H1 (cell line): Measurements from ENCODE around the gene LRR1. TPM values are rescaled to one million over a fixed set of nuclear protein-coding genes. Genes with fewer than 3 reads are reported as not detected.

Experiments
- polyA plus RNA-seq, 7 experiments: library from polyadenylated mRNA; depleted of rRNA in 3 of 7; stranded (reverse) in 5 of 7; unstranded in 2 of 7; fragments of >200 nt in 5 of 7; fragments of 200-250 nt in 2 of 7; gene quantifications; 1 replicate in 5 of 7; 2 replicates in 1 of 7; 4 replicates in 1 of 7; pipeline versions ENCODE4 v1.2.1 to v1.2.3, GENCODE V29; 2011 to 2013; ENCODE audit warnings: missing spikeins in 2 of 7, mixed read lengths in 2 of 7
- total RNA-seq: library from RNA; stranded (reverse); fragmentation: NEBNext Ultra II Directional; extraction: Animal tissue kit (Norgen Biotek cat#: 25700); gene quantifications from 2 replicates; pipeline ENCODE4 v1.2.1, GENCODE V29; 2021
- TF ChIP-seq, protein P1 (sequence below): IDR thresholded peaks from 2 replicates; pipeline ENCODE4 v1.6.1; 2012; ENCODE audit warnings: low read length, inconsistent platforms

The LRR1 gene
- total and polyA plus RNA-seq, 2 of the 8 experiments (the other 6 are each of a cell fraction or from before 2014, with no cell fraction given), result 30.7 to 37.5 TPM

DNA sequence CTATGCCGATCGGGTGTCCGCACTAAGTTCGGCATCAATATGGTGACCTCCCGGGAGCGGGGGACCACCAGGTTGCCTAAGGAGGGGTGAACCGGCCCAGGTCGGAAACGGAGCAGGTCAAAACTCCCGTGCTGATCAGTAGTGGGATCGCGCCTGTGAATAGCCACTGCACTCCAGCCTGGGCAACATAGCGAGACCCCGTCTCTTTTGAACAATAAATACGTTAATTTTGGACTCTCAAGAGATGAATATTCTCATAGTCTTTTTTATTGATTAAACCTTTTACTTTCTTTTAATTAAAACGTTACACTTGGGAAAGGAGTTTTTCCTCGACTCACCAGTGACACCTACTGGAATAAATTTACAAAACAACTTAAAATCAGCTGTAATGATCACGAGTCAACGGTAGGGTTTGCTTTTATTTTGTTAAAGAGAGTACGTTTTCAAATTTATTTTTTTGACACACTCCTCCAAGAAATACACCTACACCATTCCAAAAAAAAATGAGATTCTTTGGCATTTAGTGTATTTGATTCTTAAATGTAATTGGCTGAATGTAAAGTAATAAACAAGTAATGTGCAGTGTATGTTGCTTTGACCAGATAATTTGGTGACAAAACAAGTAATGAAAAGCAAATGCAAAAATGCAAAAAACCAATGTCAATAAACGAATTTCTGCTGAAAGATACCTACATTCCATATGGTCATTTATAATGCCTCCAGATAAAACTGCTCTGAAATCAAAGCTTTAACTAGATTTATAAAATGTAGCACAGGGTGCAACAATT, 11.9 kb upstream of the LRR1 start (continued):
- TF ChIP-seq, protein P1, sequence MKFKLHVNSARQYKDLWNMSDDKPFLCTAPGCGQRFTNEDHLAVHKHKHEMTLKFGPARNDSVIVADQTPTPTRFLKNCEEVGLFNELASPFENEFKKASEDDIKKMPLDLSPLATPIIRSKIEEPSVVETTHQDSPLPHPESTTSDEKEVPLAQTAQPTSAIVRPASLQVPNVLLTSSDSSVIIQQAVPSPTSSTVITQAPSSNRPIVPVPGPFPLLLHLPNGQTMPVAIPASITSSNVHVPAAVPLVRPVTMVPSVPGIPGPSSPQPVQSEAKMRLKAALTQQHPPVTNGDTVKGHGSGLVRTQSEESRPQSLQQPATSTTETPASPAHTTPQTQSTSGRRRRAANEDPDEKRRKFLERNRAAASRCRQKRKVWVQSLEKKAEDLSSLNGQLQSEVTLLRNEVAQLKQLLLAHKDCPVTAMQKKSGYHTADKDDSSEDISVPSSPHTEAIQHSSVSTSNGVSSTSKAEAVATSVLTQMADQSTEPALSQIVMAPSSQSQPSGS, result peak; percentile 93
